ENCODE results near the gene HJURP. TPM values are rescaled to one million over a fixed set of nuclear protein-coding genes. Genes with fewer than 3 reads are reported as not detected.
"Not testable (repeated sequence)": the region's sequence is repeated elsewhere in the genome, so short reads cannot be mapped to it uniquely, and the experiment has no call there.

The HJURP gene
- total RNA-seq (not detected), polyA plus RNA-seq (not detected), total RNA-seq (0 to 1.3 (median 0.24) reads per million in 6 experiments)

GRCh38 chr2:233854241-233854981 is at the start of gene HJURP:
Gene HJURP, minus strand, starts transcription at chr2:233854535. Its CDS starts 35 bp downstream, at chr2:233854500.
- peak within 1 kb of the TSS; percentile 49 to 92 (median 80) for H3K27ac Mint-ChIP-seq
- DNase-seq (peak; percentile 68 to 93 (median 84)), ATAC-seq (peak; percentile 97)
- no peaks in the 10 kb centered on the region for H3K9me3 Mint-ChIP-seq
- POLR2A ChIA-PET, result interaction anchor here (1.3 kb wide), 1 partner anchor 8 kb away, joined by 3 read pairs; no protein-coding TSS in a partner anchor
- H3K36me3 Mint-ChIP-seq, result peaks cover 0 to 3% (median 0%) of the 10 kb centered on the region in 3 donors
- peaks cover 0 to 10% (median 7%) of the 10 kb centered on the region in 5 donors for H3K27me3 Mint-ChIP-seq
- peaks cover 7 to 36% (median 17%) of the 10 kb centered on the region in 4 donors for H3K4me1 Mint-ChIP-seq
- H3K4me3 Mint-ChIP-seq, result peak within 1 kb of the TSS; percentile 85 to 99 (median 94)

- DNase-seq (no peak), ATAC-seq (no peak)
- no peak overlapping the region for H3K4me3 Mint-ChIP-seq
- peaks cover 10 to 14% (median 13%) of the 10 kb centered on the region in 4 donors for H3K4me1 Mint-ChIP-seq
- H3K9me3 Mint-ChIP-seq, result peaks cover 0 to 9% (median 2%) of the 10 kb centered on the region in 9 donors
- no peak overlapping the region for H3K27ac Mint-ChIP-seq
- POLR2A ChIA-PET, result no interaction called here
- peaks cover 0 to 14% (median 0%) of the 10 kb centered on the region in 3 donors for H3K36me3 Mint-ChIP-seq
- H3K27me3 Mint-ChIP-seq, result peaks cover 12 to 28% (median 24%) of the 10 kb centered on the region in 5 donors
Observed at GRCh38 chr2:233901884-233902283, 47.5 kb upstream of the HJURP start.

GRCh38 chr2:233901367-233901766 is 47.0 kb upstream of the HJURP start:
- H3K27me3 Mint-ChIP-seq, result peaks cover 11 to 26% (median 23%) of the 10 kb centered on the region in 5 donors
- H3K4me1 Mint-ChIP-seq, result peaks cover 10 to 14% (median 13%) of the 10 kb centered on the region in 4 donors
- H3K27ac Mint-ChIP-seq, result no peak overlapping the region
- DNase-seq (no peak), ATAC-seq (no peak)
- POLR2A ChIA-PET, result no interaction called here
- H3K36me3 Mint-ChIP-seq, result peaks cover 0 to 13% (median 0%) of the 10 kb centered on the region in 3 donors
- H3K9me3 Mint-ChIP-seq, result peaks cover 0 to 8% (median under 1%) of the 10 kb centered on the region in 9 donors
- no peak overlapping the region for H3K4me3 Mint-ChIP-seq

- ATAC-seq, DNase-seq, H3K36me3 Mint-ChIP-seq, H3K27ac Mint-ChIP-seq, POLR2A ChIA-PET, H3K4me3 Mint-ChIP-seq, H3K9me3 Mint-ChIP-seq: not testable (repeated sequence)
- Mint-ChIP-seq H3K4me1 (peaks cover 10 to 14% (median 13%) of the 10 kb centered on the region in 4 donors), H3K27me3 (peaks cover 7 to 27% (median 17%) of the 10 kb centered on the region in 5 donors)
Observed at GRCh38 chr2:233896253-233896652, 41.9 kb upstream of the HJURP start.

GRCh38 chr2:233892793-233893192 is 38.5 kb upstream of the HJURP start:
- Mint-ChIP-seq H3K4me1 (no peaks in the 10 kb centered on the region), H3K4me3 (no peak overlapping the region), H3K9me3 (no peaks in the 10 kb centered on the region), H3K27me3 (peaks cover 17 to 45% (median 31%) of the 10 kb centered on the region in 5 donors), H3K27ac (no peak overlapping the region), H3K36me3 (no peaks in the 10 kb centered on the region)
- POLR2A ChIA-PET, result no interaction called here
- ATAC-seq, result no peak
- no peak for DNase-seq

GRCh38 chr2:233882353-233882752 is 28.0 kb upstream of the HJURP start:
- Mint-ChIP-seq H3K9me3 (peaks cover 15 to 49% (median 28%) of the 10 kb centered on the region in 9 donors), H3K4me1 (no peaks in the 10 kb centered on the region), H3K36me3 (peaks cover 3 to 33% (median 12%) of the 10 kb centered on the region in 3 donors), H3K4me3 (no peak overlapping the region), H3K27ac (no peak overlapping the region), H3K27me3 (peaks cover 10 to 61% (median 21%) of the 10 kb centered on the region in 5 donors)
- POLR2A ChIA-PET, result no interaction called here
- DNase-seq (no peak), ATAC-seq (no peak)

- Mint-ChIP-seq H3K36me3 (peaks cover 3 to 28% (median 12%) of the 10 kb centered on the region in 3 donors), H3K9me3 (peaks cover 8 to 27% (median 12%) of the 10 kb centered on the region in 9 donors), H3K27me3 (peaks cover 24 to 55% (median 29%) of the 10 kb centered on the region in 5 donors)
- H3K4me3 Mint-ChIP-seq, POLR2A ChIA-PET, DNase-seq, H3K4me1 Mint-ChIP-seq, H3K27ac Mint-ChIP-seq, ATAC-seq: not testable (repeated sequence)
Observed at GRCh38 chr2:233872125-233872524, 17.8 kb upstream of the HJURP start.

- H3K4me3 Mint-ChIP-seq, result no peak overlapping the region
- ATAC-seq (no peak), DNase-seq (no peak)
- H3K9me3 Mint-ChIP-seq, result peaks cover 8 to 32% (median 13%) of the 10 kb centered on the region in 9 donors
- peaks cover 24 to 51% (median 29%) of the 10 kb centered on the region in 5 donors for H3K27me3 Mint-ChIP-seq
- no peak overlapping the region for H3K27ac Mint-ChIP-seq
- POLR2A ChIA-PET, result no interaction called here
- H3K36me3 Mint-ChIP-seq, result peaks cover 4 to 29% (median 18%) of the 10 kb centered on the region in 3 donors
- H3K4me1 Mint-ChIP-seq, result peaks cover 4 to 8% (median 6%) of the 10 kb centered on the region in 4 donors
Observed at GRCh38 chr2:233871432-233871831, 17.1 kb upstream of the HJURP start.

- H3K9me3 Mint-ChIP-seq, result peaks cover 10 to 49% (median 16%) of the 10 kb centered on the region in 9 donors
- POLR2A ChIA-PET, result interaction anchor here (0.7 kb wide), 1 partner anchor 272 kb away, joined by 4 read pairs; no protein-coding TSS in a partner anchor
- H3K4me1 Mint-ChIP-seq, result peaks cover 4 to 8% (median 6%) of the 10 kb centered on the region in 4 donors
Observed at GRCh38 chr2:233867993-233868532, 13.7 kb upstream of the HJURP start, which contains the start of gene MSL3B. Gene MSL3B, minus strand, starts transcription at chr2:233868386.

GRCh38 chr2:233866479-233866878 is 12.1 kb upstream of the HJURP start:
- H3K4me3 Mint-ChIP-seq, result peak overlapping the region in 4 of 10 donors; percentile 15 to 77 (median 26)
- peaks cover 10 to 60% (median 16%) of the 10 kb centered on the region in 9 donors for H3K9me3 Mint-ChIP-seq

More at GRCh38 chr2:233867993-233868532, 13.7 kb upstream of the HJURP start, which contains the start of gene MSL3B:
- H3K36me3 Mint-ChIP-seq, result peaks cover 4 to 30% (median 26%) of the 10 kb centered on the region in 3 donors
- ATAC-seq (peak; percentile 86 to 98), DNase-seq (peak; percentile 29 to 73 (median 58))
- H3K27ac Mint-ChIP-seq, result peak within 1 kb of the TSS; percentile 56 to 95 (median 90)
- H3K4me3 Mint-ChIP-seq, result peak within 1 kb of the TSS; percentile 84 to 96 (median 92)
- peaks cover 8 to 33% (median 14%) of the 10 kb centered on the region in 5 donors for H3K27me3 Mint-ChIP-seq

GRCh38 chr2:233865838-233866237 is 11.5 kb upstream of the HJURP start:
- POLR2A ChIA-PET, result no interaction called here
- H3K4me3 Mint-ChIP-seq, result peak overlapping the region in 2 of 10 donors; percentile 15 to 22
- peaks cover 4 to 30% (median 27%) of the 10 kb centered on the region in 3 donors for H3K36me3 Mint-ChIP-seq
- H3K9me3 Mint-ChIP-seq, result peaks cover 9 to 59% (median 16%) of the 10 kb centered on the region in 9 donors
- peaks cover 4 to 8% (median 6%) of the 10 kb centered on the region in 4 donors for H3K4me1 Mint-ChIP-seq
- peaks cover 0 to 18% (median 9%) of the 10 kb centered on the region in 5 donors for H3K27me3 Mint-ChIP-seq
- peak overlapping the region in 1 of 10 donors; percentile 33 for H3K27ac Mint-ChIP-seq
- ATAC-seq, result no peak
- DNase-seq, result no peak

More at GRCh38 chr2:233866479-233866878, 12.1 kb upstream of the HJURP start:
- H3K27ac Mint-ChIP-seq, result no peak overlapping the region
- H3K36me3 Mint-ChIP-seq, result peaks cover 4 to 30% (median 28%) of the 10 kb centered on the region in 3 donors
- ATAC-seq, result no peak
- H3K4me1 Mint-ChIP-seq, result peaks cover 4 to 8% (median 6%) of the 10 kb centered on the region in 4 donors
- no peak for DNase-seq
- H3K27me3 Mint-ChIP-seq, result peaks cover 1 to 23% (median 12%) of the 10 kb centered on the region in 5 donors
- POLR2A ChIA-PET, result no interaction called here

- ATAC-seq, result no peak
- POLR2A ChIA-PET, result interaction anchor here (0.8 kb wide), 1 partner anchor 8 kb away, joined by 3 read pairs; the partner anchor contains the start of gene HJURP
Observed at GRCh38 chr2:233862261-233862768, 8.0 kb upstream of the HJURP start.

More at GRCh38 chr2:233862261-233862768, 8.0 kb upstream of the HJURP start:
- peaks cover 0 to 7% (median 0%) of the 10 kb centered on the region in 5 donors for H3K27me3 Mint-ChIP-seq
- H3K36me3 Mint-ChIP-seq, result peaks cover 3 to 17% (median 12%) of the 10 kb centered on the region in 3 donors
- no peak overlapping the region for H3K27ac Mint-ChIP-seq
- H3K9me3 Mint-ChIP-seq, result peaks cover 0 to 44% (median 6%) of the 10 kb centered on the region in 9 donors
- DNase-seq, result no peak
- peaks cover 0 to 9% (median under 1%) of the 10 kb centered on the region in 4 donors for H3K4me1 Mint-ChIP-seq
- no peak overlapping the region for H3K4me3 Mint-ChIP-seq

Data from naive thymus-derived CD8-positive, alpha-beta T cell (primary cell).